Uterus (tissue), 4 donors: ENCODE measurements around the gene ANXA11. TPM values are rescaled to one million over a fixed set of nuclear protein-coding genes. Genes with fewer than 3 reads are reported as not detected.

ENCODE experiments used
- DNase-seq, 2 donors: peaks; one replicate each; pipeline ENCODE4 v3.0.0-alpha.2; 2019 to 2020
- H3K27ac ChIP-seq, 2 donors: fragments of 200-600 bp; sonication (generic); 1 replicate in 1 of 2; 2 replicates in 1 of 2; pipeline ENCODE4 v1.5.1; 2016 to 2018
- H3K27me3 ChIP-seq, 2 donors: fragments of 200-600 bp; sonication (generic); one replicate each; pipeline ENCODE4 v1.5.1; 2018 to 2019; ENCODE audit warnings: control low read depth in 1 of 2
- H3K36me3 ChIP-seq, 2 donors: fragments of 200-600 bp; sonication (generic); one replicate each; pipeline ENCODE4 v1.5.1; 2019; ENCODE audit warnings: control low read depth in 1 of 2
- H3K4me1 ChIP-seq, 2 donors: fragments of 200-600 bp; sonication (generic); one replicate each; pipeline ENCODE4 v1.5.1; 2018 to 2019; ENCODE audit warnings: control low read depth in 1 of 2
- H3K4me3 ChIP-seq, 2 donors: fragments of 200-600 bp; sonication (generic); 1 replicate in 1 of 2; 2 replicates in 1 of 2; pipeline ENCODE4 v1.5.1; 2018 to 2019; ENCODE audit warnings: mild to moderate bottlenecking in 1 of 2
- H3K9me3 ChIP-seq, 2 donors: fragments of 200-600 bp; sonication (generic); one replicate each; pipeline ENCODE4 v1.5.1; 2019; ENCODE audit warnings: control low read depth in 1 of 2
- CTCF ChIP-seq, 4 experiments: fragments of 200-600 bp in 2 of 4; fragments of 450-650 bp in 2 of 4; sonication (generic) in 2 of 4; IDR thresholded peaks; one replicate each; pipeline ENCODE4 v1.5.1; 2016 to 2019; ENCODE audit warnings: antibody characterized with exemption in 4 of 4, mild to moderate bottlenecking in 2 of 4, moderate library complexity in 1 of 4
- POLR2A ChIP-seq, 2 donors: fragments of 450-650 bp; IDR thresholded peaks; one replicate each; pipeline ENCODE4 v1.6.1; 2016; ENCODE audit warnings: antibody characterized with exemption in 2 of 2, mild to moderate bottlenecking in 1 of 2, moderate library complexity in 1 of 2
- intact Hi-C: fragments of 100-400 bp; cut with DNase I; formaldehyde crosslinking; loops from one replicate; pipeline ENCODE4 v1.15.1; 2023; ENCODE audit warnings: low total_unique reads
- total RNA-seq, 4 donors: library from RNA; depleted of rRNA in 3 of 4; stranded (reverse); fragments of >200 nt in 3 of 4; gene quantifications; one replicate each; pipeline versions ENCODE4 v1.1.0 to v1.2.4, GENCODE V29; 2014 to 2023
- donor health status: DM: yes; HTN: yes; CAD: no.

ANXA11 gene
- total RNA-seq, 4 donors from 2014 or later = 15.6 to 157 (median 47.2) TPM

GRCh38 chr10:80154978-80155695 is 50.2 kb downstream of the ANXA11 start:
- intact Hi-C loops = loop anchor here (5.0 kb wide), 1 partner anchor 52 kb away; the partner anchor contains the start of gene ANXA11

GRCh38 chr10:80154626-80154977 is 50.7 kb downstream of the ANXA11 start:
- DNase-seq = no peak
- no peaks in the 10 kb centered on the region for H3K36me3 ChIP-seq
- TF ChIP-seq POLR2A (IDR thresholded peaks at IDR 0.05) (no peak), CTCF (IDR thresholded peaks at IDR 0.05) (no peak)
- intact Hi-C loops = no loop called here
- H3K4me1 ChIP-seq = peaks cover 11 to 17% of the 10 kb centered on the region in 2 donors
- H3K9me3 ChIP-seq = peaks cover 0 to 4% of the 10 kb centered on the region in 2 donors
- H3K27ac ChIP-seq = peak overlapping the region; percentile 72 to 91
- H3K27me3 ChIP-seq = no peaks in the 10 kb centered on the region
- H3K4me3 ChIP-seq = no peak overlapping the region

More at GRCh38 chr10:80154978-80155695, 50.2 kb downstream of the ANXA11 start:
- peaks cover 11 to 17% of the 10 kb centered on the region in 2 donors for H3K4me1 ChIP-seq
- no peaks in the 10 kb centered on the region for H3K36me3 ChIP-seq
- H3K27ac ChIP-seq = peak overlapping the region; percentile 72 to 91
- no peak overlapping the region for H3K4me3 ChIP-seq
- no peak for TF ChIP-seq CTCF (IDR thresholded peaks at IDR 0.05)
- no peaks in the 10 kb centered on the region for H3K27me3 ChIP-seq
- DNase-seq = peak; percentile 49 to 52
- no peaks in the 10 kb centered on the region for H3K9me3 ChIP-seq

- no peaks in the 10 kb centered on the region for H3K36me3 ChIP-seq
- no peak for TF ChIP-seq POLR2A (IDR thresholded peaks at IDR 0.05)
- TF ChIP-seq CTCF (IDR thresholded peaks at IDR 0.05) = no peak
- H3K9me3 ChIP-seq = peaks cover 0 to 6% of the 10 kb centered on the region in 2 donors
- no peaks in the 10 kb centered on the region for H3K27me3 ChIP-seq
- H3K4me1 ChIP-seq = peaks cover 9 to 11% of the 10 kb centered on the region in 2 donors
- intact Hi-C loops = no loop called here
- no peak overlapping the region for H3K27ac ChIP-seq
- H3K4me3 ChIP-seq = no peak overlapping the region
- DNase-seq = no peak
Measured at GRCh38 chr10:80153460-80153859, 51.9 kb downstream of the ANXA11 start.

GRCh38 chr10:80152820-80153219 is 52.5 kb downstream of the ANXA11 start:
- intact Hi-C loops = no loop called here
- no peaks in the 10 kb centered on the region for H3K27me3 ChIP-seq
- H3K4me3 ChIP-seq = no peak overlapping the region
- H3K4me1 ChIP-seq = peaks cover 2 to 11% of the 10 kb centered on the region in 2 donors
- DNase-seq = no peak
- H3K36me3 ChIP-seq = no peaks in the 10 kb centered on the region
- H3K9me3 ChIP-seq = peaks cover 0 to 6% of the 10 kb centered on the region in 2 donors
- H3K27ac ChIP-seq = no peak overlapping the region
- TF ChIP-seq CTCF (IDR thresholded peaks at IDR 0.05) (no peak), POLR2A (IDR thresholded peaks at IDR 0.05) (no peak)

GRCh38 chr10:80150172-80150571 is 55.2 kb downstream of the ANXA11 start:
- Histone ChIP-seq H3K4me3 (no peak overlapping the region), H3K27ac (no peak overlapping the region), H3K27me3 (no peaks in the 10 kb centered on the region), H3K36me3 (no peaks in the 10 kb centered on the region), H3K9me3 (peaks cover 0 to 6% of the 10 kb centered on the region in 2 donors), H3K4me1 (peaks cover 0 to under 1% of the 10 kb centered on the region in 2 donors)
- TF ChIP-seq CTCF (IDR thresholded peaks at IDR 0.05) (no peak), POLR2A (IDR thresholded peaks at IDR 0.05) (no peak)
- DNase-seq = no peak
- intact Hi-C loops = no loop called here
